Activated naive CD8-positive, alpha-beta T cell (primary cell): ENCODE data around the gene TIAM1.

ENCODE experiments used
- H3K27ac Mint-ChIP-seq: one replicate; pipeline ENCODE4 v1.8.0; 2021; ENCODE audit warnings: mixed read lengths
- H3K27me3 Mint-ChIP-seq: one replicate; pipeline ENCODE4 v1.8.0; 2021; ENCODE audit warnings: mixed read lengths
- H3K36me3 Mint-ChIP-seq: one replicate; pipeline ENCODE4 v1.8.0; 2021; ENCODE audit warnings: mixed read lengths
- H3K4me1 Mint-ChIP-seq: one replicate; pipeline ENCODE4 v1.8.0; 2021; ENCODE audit warnings: low read depth, mixed read lengths
- H3K4me3 Mint-ChIP-seq: one replicate; pipeline ENCODE4 v1.8.0; 2021; ENCODE audit warnings: mild to moderate bottlenecking, mixed read lengths
- H3K9me3 Mint-ChIP-seq: one replicate; pipeline ENCODE4 v1.8.0; 2021; ENCODE audit warnings: low read depth, mixed read lengths

Gene TIAM1

GRCh38 chr21:31218830-31219608, 125.0 kb downstream of the TIAM1 start:
- H3K9me3 Mint-ChIP-seq: no peaks in the 10 kb centered on the region
- H3K4me3 Mint-ChIP-seq: no peak overlapping the region
- H3K27ac Mint-ChIP-seq: no peak overlapping the region
- H3K36me3 Mint-ChIP-seq: peaks cover 13% of the 10 kb centered on the region
- peaks cover 8% of the 10 kb centered on the region for H3K4me1 Mint-ChIP-seq
- no peaks in the 10 kb centered on the region for H3K27me3 Mint-ChIP-seq

- H3K4me3 Mint-ChIP-seq: no peak overlapping the region
- no peak overlapping the region for H3K27ac Mint-ChIP-seq
- H3K36me3 Mint-ChIP-seq: peaks cover 6% of the 10 kb centered on the region
- H3K9me3 Mint-ChIP-seq: no peaks in the 10 kb centered on the region
- H3K27me3 Mint-ChIP-seq: no peaks in the 10 kb centered on the region
- peaks cover 8% of the 10 kb centered on the region for H3K4me1 Mint-ChIP-seq
Measured at GRCh38 chr21:31216206-31216605, 127.9 kb downstream of the TIAM1 start.

- Mint-ChIP-seq H3K9me3 (no peaks in the 10 kb centered on the region), H3K27ac (no peak overlapping the region), H3K36me3 (peaks cover 9% of the 10 kb centered on the region), H3K4me1 (peaks cover 1% of the 10 kb centered on the region), H3K27me3 (no peaks in the 10 kb centered on the region), H3K4me3 (no peak overlapping the region)
Measured at GRCh38 chr21:31213787-31214186, 130.3 kb downstream of the TIAM1 start.

- peaks cover 9% of the 10 kb centered on the region for H3K36me3 Mint-ChIP-seq
- H3K4me1 Mint-ChIP-seq: no peaks in the 10 kb centered on the region
- no peak overlapping the region for H3K27ac Mint-ChIP-seq
- no peaks in the 10 kb centered on the region for H3K27me3 Mint-ChIP-seq
- no peaks in the 10 kb centered on the region for H3K9me3 Mint-ChIP-seq
- H3K4me3 Mint-ChIP-seq: no peak overlapping the region
Measured at GRCh38 chr21:31211836-31212235, 132.2 kb downstream of the TIAM1 start.

- Mint-ChIP-seq H3K36me3 (peaks cover 10% of the 10 kb centered on the region), H3K9me3 (no peaks in the 10 kb centered on the region), H3K4me3 (no peak overlapping the region), H3K27ac (no peak overlapping the region), H3K27me3 (no peaks in the 10 kb centered on the region), H3K4me1 (peaks cover 7% of the 10 kb centered on the region)
Measured at GRCh38 chr21:31205412-31205811, 138.6 kb downstream of the TIAM1 start.

- H3K27ac Mint-ChIP-seq: no peak overlapping the region
- H3K36me3 Mint-ChIP-seq: peaks cover 10% of the 10 kb centered on the region
- H3K4me3 Mint-ChIP-seq: no peak overlapping the region
- H3K4me1 Mint-ChIP-seq: peaks cover 7% of the 10 kb centered on the region
- no peaks in the 10 kb centered on the region for H3K27me3 Mint-ChIP-seq
- no peaks in the 10 kb centered on the region for H3K9me3 Mint-ChIP-seq
Measured at GRCh38 chr21:31204801-31205200, 139.3 kb downstream of the TIAM1 start.

GRCh38 chr21:31203431-31204054, 140.5 kb downstream of the TIAM1 start:
- Mint-ChIP-seq H3K27me3 (no peaks in the 10 kb centered on the region), H3K4me3 (no peak overlapping the region), H3K9me3 (no peaks in the 10 kb centered on the region), H3K4me1 (peaks cover 12% of the 10 kb centered on the region), H3K27ac (no peak overlapping the region), H3K36me3 (peaks cover 5% of the 10 kb centered on the region)

- peaks cover 7% of the 10 kb centered on the region for H3K36me3 Mint-ChIP-seq
- no peaks in the 10 kb centered on the region for H3K27me3 Mint-ChIP-seq
- no peak overlapping the region for H3K27ac Mint-ChIP-seq
- H3K9me3 Mint-ChIP-seq: no peaks in the 10 kb centered on the region
- no peak overlapping the region for H3K4me3 Mint-ChIP-seq
- H3K4me1 Mint-ChIP-seq: peaks cover 21% of the 10 kb centered on the region
Measured at GRCh38 chr21:31201548-31201947, 142.5 kb downstream of the TIAM1 start.

GRCh38 chr21:31201144-31201543, 142.9 kb downstream of the TIAM1 start:
- Mint-ChIP-seq H3K36me3 (peaks cover 7% of the 10 kb centered on the region), H3K4me3 (no peak overlapping the region), H3K4me1 (peaks cover 23% of the 10 kb centered on the region), H3K27ac (no peak overlapping the region), H3K9me3 (no peaks in the 10 kb centered on the region), H3K27me3 (no peaks in the 10 kb centered on the region)

- H3K4me3 Mint-ChIP-seq: no peak overlapping the region
- H3K27ac Mint-ChIP-seq: no peak overlapping the region
- H3K9me3 Mint-ChIP-seq: no peaks in the 10 kb centered on the region
- H3K27me3 Mint-ChIP-seq: no peaks in the 10 kb centered on the region
- peaks cover 39% of the 10 kb centered on the region for H3K4me1 Mint-ChIP-seq
- H3K36me3 Mint-ChIP-seq: peaks cover 7% of the 10 kb centered on the region
Measured at GRCh38 chr21:31198575-31198974, 145.5 kb downstream of the TIAM1 start.

GRCh38 chr21:31196724-31197123, 147.3 kb downstream of the TIAM1 start:
- Mint-ChIP-seq H3K9me3 (no peaks in the 10 kb centered on the region), H3K4me1 (peaks cover 37% of the 10 kb centered on the region), H3K27ac (no peak overlapping the region)

GRCh38 chr21:31195334-31196015, 148.6 kb downstream of the TIAM1 start:
- Mint-ChIP-seq H3K27ac (peak overlapping the region; percentile 87), H3K36me3 (peaks cover 15% of the 10 kb centered on the region), H3K27me3 (no peaks in the 10 kb centered on the region), H3K9me3 (no peaks in the 10 kb centered on the region), H3K4me3 (peak overlapping the region; percentile 49), H3K4me1 (peaks cover 37% of the 10 kb centered on the region)

More at GRCh38 chr21:31196724-31197123, 147.3 kb downstream of the TIAM1 start:
- H3K27me3 Mint-ChIP-seq: no peaks in the 10 kb centered on the region
- peaks cover 11% of the 10 kb centered on the region for H3K36me3 Mint-ChIP-seq
- no peak overlapping the region for H3K4me3 Mint-ChIP-seq

GRCh38 chr21:31194510-31195293, 149.4 kb downstream of the TIAM1 start:
- H3K4me1 Mint-ChIP-seq: peaks cover 43% of the 10 kb centered on the region

GRCh38 chr21:31193761-31194160, 150.3 kb downstream of the TIAM1 start:
- H3K36me3 Mint-ChIP-seq: peaks cover 19% of the 10 kb centered on the region
- H3K4me3 Mint-ChIP-seq: no peak overlapping the region
- no peaks in the 10 kb centered on the region for H3K9me3 Mint-ChIP-seq
- no peak overlapping the region for H3K27ac Mint-ChIP-seq
- H3K4me1 Mint-ChIP-seq: peaks cover 44% of the 10 kb centered on the region
- no peaks in the 10 kb centered on the region for H3K27me3 Mint-ChIP-seq

More at GRCh38 chr21:31194510-31195293, 149.4 kb downstream of the TIAM1 start:
- Mint-ChIP-seq H3K4me3 (peak overlapping the region; percentile 49), H3K9me3 (no peaks in the 10 kb centered on the region), H3K27me3 (no peaks in the 10 kb centered on the region), H3K36me3 (peaks cover 18% of the 10 kb centered on the region), H3K27ac (peak overlapping the region; percentile 87)
